GM21576 (cell line): ENCODE results near the gene PMIS2.

Source experiments
- ATAC-seq: cut with Tn5 transposase; IDR thresholded peaks from one replicate; pipeline ENCODE4 v1.9.1; 2021; ENCODE audit warnings: mild to moderate bottlenecking, moderate library complexity; ENCODE audit not compliant: unreplicated experiment

Gene PMIS2

DNA sequence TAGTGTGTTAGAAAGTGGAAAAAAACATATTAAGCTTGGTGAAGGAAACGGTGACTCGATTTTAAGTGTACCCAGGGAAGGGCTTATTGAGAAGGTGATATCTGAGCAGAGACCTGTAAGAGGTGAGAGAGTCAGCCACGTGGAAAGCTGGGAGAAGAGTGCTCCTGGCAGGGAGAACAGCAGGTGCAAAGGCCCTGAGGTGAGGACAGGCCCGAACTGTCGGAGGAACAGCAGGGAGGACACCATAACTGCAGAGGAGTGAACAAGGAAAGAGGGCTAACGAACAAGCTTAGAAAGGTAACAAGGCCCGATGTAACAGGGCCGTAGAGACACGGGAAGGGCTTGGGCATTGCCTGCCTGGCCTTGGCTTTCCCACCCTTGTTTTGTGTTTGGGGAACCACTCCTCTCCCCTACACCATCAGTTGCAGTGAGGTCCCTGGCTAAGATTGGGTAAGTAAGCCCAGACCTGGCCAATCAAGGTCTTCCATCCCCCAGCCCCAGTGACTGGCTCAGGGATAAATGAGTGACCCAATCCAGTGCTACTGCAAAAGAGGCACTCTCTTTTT, 29.9 kb upstream of the PMIS2 start:
- ATAC-seq: no peak

- ATAC-seq: no peak
Measured at GRCh38 chr19:35556846-35557538, 29.0 kb upstream of the PMIS2 start.

GRCh38 chr19:35557539-35558399, 28.2 kb upstream of the PMIS2 start:
- no peak for ATAC-seq

GRCh38 chr19:35558400-35559280, 27.3 kb upstream of the PMIS2 start:
- no peak for ATAC-seq

DNA sequence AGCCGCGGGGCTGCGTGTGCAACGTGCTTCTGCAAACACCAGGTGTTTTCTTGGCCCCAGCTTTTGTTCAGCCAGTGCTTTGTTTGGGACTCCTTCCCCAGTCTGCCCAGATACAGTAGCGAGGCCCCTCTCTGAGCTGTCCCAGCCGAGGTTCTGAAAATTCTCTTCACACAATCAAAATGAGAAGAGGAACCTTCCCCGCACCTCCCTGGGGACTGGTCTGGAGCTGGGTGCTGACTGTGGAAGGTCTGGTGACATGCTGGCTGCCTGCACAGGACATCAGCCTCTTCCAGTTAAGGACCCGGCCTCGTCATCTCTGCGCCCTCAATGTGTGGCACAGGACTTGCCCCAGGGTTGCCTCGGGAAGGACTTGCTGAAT, 26.7 kb upstream of the PMIS2 start:
- no peak for ATAC-seq

DNA sequence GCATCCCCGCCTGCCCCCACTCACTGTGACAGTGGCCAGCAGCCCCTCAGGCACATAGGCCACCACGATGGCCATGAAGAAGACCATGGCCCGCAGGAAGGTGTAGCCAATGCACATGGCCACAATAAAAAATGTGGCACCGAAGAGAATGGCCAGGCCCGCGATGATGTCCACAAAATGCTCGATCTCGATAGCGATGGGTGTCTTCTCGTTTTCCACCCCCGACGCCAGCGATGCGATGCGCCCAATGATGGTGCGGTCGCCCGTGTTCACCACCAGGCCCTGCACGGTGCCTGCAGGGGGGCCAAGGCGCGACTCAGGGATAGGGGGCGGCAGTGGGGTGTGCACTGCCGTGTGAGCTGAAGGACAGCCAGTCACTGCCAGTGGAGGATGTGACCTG, 26.2 kb upstream of the PMIS2 start:
- ATAC-seq: no peak

DNA sequence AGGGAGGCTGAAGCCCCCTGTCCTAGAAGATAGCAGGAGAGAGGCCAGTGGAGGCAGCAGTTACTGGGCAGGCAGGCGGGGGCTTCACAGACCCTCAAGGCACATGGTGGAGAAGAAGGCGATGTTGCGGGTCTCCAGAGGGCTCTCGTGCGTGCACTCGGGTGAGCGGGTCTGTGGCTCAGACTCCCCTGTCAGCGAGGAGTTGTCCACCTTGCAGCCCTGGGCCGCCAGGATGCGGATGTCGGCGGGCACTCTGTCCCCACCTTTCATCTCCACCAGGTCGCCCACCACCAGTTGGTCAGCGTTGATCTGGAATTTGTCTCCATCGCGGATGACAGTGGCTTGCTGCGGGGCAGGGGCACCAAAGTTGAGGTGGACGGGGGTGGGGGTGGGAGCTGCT, 25.7 kb upstream of the PMIS2 start:
- ATAC-seq: no peak

DNA sequence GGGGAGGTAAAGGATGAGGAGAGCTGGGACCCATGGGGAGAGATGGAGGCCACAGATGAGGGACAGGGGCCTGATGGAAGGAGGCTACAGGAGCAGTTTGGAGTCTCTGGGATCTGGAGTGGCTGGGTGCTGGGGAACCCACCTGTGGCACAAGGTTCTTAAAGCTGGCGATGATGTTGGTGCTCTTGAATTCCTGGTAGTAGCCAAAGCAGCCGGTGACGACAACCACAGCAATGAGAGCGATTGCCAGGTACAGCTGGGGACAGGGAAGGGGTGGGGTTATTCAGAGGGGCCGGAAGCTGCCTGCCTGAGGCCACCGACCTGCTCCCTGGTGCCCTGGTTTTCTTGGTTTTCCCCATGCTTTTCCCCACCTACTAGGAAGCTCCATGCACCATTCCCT, 25.3 kb upstream of the PMIS2 start:
- no peak for ATAC-seq

DNA sequence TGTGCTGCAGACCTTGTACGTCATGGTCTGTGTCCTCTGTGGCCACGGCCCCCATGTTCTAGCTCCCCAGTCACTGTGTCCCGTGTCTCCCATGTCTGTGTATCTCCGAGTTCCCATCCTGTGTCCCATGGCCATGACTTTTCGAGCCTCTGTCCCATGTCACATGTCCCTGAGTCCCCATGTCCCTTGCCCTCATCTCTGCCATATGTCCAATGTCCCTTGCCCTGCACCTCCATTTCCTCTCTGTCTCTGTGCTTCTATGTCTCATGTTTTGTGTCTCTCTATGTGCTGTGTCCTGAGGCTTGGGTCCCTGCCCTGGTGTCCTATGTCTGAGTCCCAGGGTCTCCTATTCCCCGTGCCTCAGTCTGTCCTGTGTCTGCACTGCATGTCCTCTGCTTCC, 24.5 kb upstream of the PMIS2 start:
- ATAC-seq: no peak

DNA sequence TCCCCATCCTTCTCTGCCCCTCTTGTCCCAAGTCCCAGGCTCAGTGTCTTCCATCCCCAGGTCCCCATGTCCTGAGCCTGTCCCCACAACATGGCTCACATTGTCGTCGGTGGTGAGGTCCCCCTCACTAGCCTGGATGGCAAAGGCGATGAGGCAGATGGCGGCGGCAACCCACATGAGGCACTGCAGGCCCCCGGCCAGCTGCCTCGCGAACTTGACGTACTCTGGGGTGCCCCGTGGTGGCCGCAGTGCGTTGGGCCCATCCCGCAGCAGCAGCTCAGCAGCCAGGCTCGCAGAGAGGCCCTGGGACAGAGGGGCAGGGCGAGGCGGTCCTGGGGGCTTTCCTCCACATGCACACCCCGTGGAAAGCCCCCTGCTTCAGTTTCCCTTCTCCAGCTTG, 23.6 kb upstream of the PMIS2 start:
- no peak for ATAC-seq

- ATAC-seq: no peak
Measured at GRCh38 chr19:35562776-35563175, 23.2 kb upstream of the PMIS2 start.

GRCh38 chr19:35563207-35563829, 22.7 kb upstream of the PMIS2 start, which contains the start of gene ATP4A:
ATP4A (minus strand) TSS chr19:35563658; CDS start chr19:35563629, 29 bp downstream.
- no peak for ATAC-seq

DNA sequence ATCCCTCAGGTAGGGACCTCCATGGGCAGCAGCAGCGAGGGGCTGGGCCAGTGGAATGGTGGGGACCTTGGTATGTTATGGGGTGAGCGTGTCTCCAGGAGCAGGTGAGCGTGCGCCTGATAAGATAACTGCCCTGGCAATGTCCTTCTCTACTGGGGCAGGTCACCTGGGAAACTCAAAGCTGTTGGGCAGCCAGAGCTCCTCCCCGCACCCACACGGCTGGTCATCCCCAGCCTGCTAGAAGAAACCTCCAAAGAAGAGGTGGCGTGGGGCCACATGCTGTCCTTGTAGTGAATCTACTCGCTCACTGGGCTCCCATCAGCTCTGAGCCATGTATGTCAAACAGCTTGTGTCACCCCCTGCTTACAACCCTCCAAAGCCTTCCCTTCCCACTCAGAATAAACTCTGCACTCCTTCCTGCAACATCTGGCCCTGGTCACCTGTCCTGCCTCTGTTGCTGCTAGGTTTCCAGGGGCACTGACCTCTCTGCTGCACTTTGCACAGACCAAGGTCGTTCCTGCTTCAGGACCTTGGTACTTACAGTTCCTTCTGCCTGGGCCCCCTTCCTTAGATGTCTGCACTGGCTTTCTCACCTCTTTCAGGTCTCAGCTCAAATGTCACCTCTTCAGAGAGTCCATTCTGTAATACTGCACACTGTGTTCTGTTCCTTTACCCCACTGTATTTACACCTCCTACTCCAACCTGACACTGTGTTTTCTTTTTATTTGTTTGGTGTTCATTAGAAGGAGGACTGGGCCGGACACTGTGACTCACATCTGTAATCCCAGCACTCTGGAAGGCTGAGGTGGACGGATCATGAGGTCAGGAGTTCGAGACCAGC, 20.7 kb upstream of the PMIS2 start:
- no peak for ATAC-seq

DNA sequence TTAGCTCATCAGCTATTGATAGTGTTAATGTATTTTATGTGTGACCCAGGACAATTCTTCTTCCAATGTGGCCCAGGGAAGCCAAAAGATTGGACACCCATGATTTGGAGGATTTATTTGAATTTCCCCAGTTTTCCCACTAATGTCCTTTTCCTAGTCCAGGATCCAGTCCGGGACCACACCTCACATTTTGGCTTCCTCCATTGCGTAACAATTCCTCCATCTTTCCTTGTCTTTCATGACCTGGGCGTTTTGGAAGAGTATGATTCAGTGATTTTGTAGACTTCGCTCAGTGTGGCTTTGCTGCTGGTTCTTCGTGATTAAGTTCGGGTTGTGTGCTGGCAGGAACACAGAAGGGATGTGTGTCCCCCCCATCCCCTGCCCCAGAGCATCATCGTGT, 19.2 kb upstream of the PMIS2 start:
- ATAC-seq: no peak

DNA sequence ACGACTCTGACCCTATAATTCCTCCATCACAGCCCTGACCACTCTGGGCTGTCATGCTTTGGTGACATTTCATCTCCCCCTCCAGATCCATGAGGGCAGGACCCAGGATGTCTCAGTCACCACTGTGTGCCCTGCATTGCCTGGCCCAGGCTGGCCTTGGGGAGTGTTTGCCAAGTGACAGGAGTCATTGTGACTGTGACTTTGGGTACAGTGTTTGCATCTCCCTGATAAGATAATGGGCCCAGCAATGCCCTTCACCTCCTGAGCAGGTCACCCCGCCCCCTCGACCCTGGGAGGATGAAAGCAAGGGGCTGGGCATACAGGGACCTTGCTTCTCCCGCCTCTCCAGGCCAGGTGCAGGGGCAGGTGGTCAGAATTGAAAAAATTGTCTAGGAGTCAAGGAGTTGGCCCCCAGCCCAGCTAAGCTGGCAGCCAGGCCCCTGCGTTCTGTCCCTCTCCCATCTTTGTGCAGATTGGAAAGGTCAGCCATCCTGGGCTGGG, 16.6 kb upstream of the PMIS2 start:
- no peak for ATAC-seq

- no peak for ATAC-seq
Measured at GRCh38 chr19:35571406-35571965, 14.5 kb upstream of the PMIS2 start.

DNA sequence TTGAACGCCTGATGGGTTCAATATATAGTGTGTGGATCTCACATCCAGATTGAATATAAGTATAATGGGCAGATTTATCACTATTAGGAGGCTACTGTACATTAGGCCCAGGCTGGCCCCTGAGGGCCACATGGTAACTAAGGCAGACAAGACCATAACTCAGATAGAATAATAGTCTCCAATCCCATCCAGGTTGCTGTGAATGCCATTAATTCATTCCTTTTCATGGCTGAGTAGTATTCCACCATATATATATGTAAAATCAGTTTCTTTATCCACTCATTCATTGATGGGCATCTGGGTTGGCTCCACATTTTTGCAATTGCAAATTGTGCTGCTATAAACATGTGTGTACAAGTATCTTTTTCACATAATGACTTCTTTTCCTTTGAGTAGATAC, 8.1 kb upstream of the PMIS2 start:
- ATAC-seq: no peak

- ATAC-seq: no peak
Measured at GRCh38 chr19:35578707-35579106, 7.3 kb upstream of the PMIS2 start.

- no peak for ATAC-seq
Measured at GRCh38 chr19:35582760-35583159, 3.2 kb upstream of the PMIS2 start.
